Endothelial cell of umbilical vein (primary cell): ENCODE measurements around the gene DCAF6.

ENCODE experiments used
- EZH2 ChIP-seq: IDR thresholded peaks from 2 replicates; pipeline ENCODE4 v1.6.1; 2012; ENCODE audit warnings: borderline replicate concordance, low read depth, mild to moderate bottlenecking, moderate library complexity, low read length, inconsistent platforms; ENCODE audit not compliant: severe bottlenecking
- MYC ChIP-seq: IDR thresholded peaks from one replicate; pipeline ENCODE4 v1.6.1; 2011; ENCODE audit warnings: mild to moderate bottlenecking, low read depth, low read length
- TF ChIP-seq, protein P1 (sequence below), 2 donors: IDR thresholded peaks; 1 replicate in 1 of 2; 2 replicates in 1 of 2; pipeline ENCODE4 v1.5.1; 2011; ENCODE audit warnings: low read length in 2 of 2, mild to moderate bottlenecking in 2 of 2, moderate library complexity in 2 of 2, control low read depth in 1 of 2, inconsistent platforms in 1 of 2, low read depth in 1 of 2; ENCODE audit not compliant: insufficient read depth in 1 of 2; ENCODE audit errors: extremely low read depth in 1 of 2
- TF ChIP-seq, protein P2 (sequence below): IDR thresholded peaks from 2 replicates; pipeline ENCODE4 v1.6.1; 2011; ENCODE audit not compliant: insufficient read depth, insufficient read length

GRCh38 chr1:168102487-168102886 is 166.0 kb downstream of the DCAF6 start:
- TF ChIP-seq, protein P1, sequence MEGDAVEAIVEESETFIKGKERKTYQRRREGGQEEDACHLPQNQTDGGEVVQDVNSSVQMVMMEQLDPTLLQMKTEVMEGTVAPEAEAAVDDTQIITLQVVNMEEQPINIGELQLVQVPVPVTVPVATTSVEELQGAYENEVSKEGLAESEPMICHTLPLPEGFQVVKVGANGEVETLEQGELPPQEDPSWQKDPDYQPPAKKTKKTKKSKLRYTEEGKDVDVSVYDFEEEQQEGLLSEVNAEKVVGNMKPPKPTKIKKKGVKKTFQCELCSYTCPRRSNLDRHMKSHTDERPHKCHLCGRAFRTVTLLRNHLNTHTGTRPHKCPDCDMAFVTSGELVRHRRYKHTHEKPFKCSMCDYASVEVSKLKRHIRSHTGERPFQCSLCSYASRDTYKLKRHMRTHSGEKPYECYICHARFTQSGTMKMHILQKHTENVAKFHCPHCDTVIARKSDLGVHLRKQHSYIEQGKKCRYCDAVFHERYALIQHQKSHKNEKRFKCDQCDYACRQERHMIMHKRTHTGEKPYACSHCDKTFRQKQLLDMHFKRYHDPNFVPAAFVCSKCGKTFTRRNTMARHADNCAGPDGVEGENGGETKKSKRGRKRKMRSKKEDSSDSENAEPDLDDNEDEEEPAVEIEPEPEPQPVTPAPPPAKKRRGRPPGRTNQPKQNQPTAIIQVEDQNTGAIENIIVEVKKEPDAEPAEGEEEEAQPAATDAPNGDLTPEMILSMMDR (IDR thresholded peaks at IDR 0.05; ENCODE audit: extremely low read depth in 1 of 2, insufficient read depth in 1 of 2, low read depth in 1 of 2, low read length in 2 of 2), result no peak
- TF ChIP-seq, protein P2, sequence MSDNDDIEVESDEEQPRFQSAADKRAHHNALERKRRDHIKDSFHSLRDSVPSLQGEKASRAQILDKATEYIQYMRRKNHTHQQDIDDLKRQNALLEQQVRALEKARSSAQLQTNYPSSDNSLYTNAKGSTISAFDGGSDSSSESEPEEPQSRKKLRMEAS, result no peak
- TF ChIP-seq MYC, result no peak
- no peak for TF ChIP-seq EZH2
